ENCODE measurements around the gene OTOS. TPM values are rescaled to one million over a fixed set of nuclear protein-coding genes. Genes with fewer than 3 reads are reported as not detected.

Gene OTOS
- polyA plus RNA-seq, 1 donor from 2014 or later, result not detected

GRCh38 chr2:240105982-240106381 lies 34.5 kb downstream of the OTOS start:
- no peaks in the 10 kb centered on the region for H3F3A ChIP-seq (ENCODE audit: insufficient read depth, low read length, poor library complexity, severe bottlenecking)
- H4K20me1 ChIP-seq (ENCODE audit: insufficient read depth), result no peaks in the 10 kb centered on the region

GRCh38 chr2:240103136-240103535 lies 37.3 kb downstream of the OTOS start:
- H3K9me2 ChIP-seq (ENCODE audit: insufficient read depth, low read length), result no peaks in the 10 kb centered on the region
- H3K4me2 ChIP-seq (ENCODE audit: low read length), result no peak overlapping the region
- H2AFZ ChIP-seq (ENCODE audit: low read depth, low read length), result no peak overlapping the region
- no peaks in the 10 kb centered on the region for H3K9me3 ChIP-seq (ENCODE audit: low read length)
- H4K20me1 ChIP-seq (ENCODE audit: insufficient read depth), result no peaks in the 10 kb centered on the region
- H3K36me3 ChIP-seq (ENCODE audit: insufficient read depth, low read length), result no peaks in the 10 kb centered on the region
- no peak overlapping the region for H3K27ac ChIP-seq (ENCODE audit: low read length)
- H3K27me3 ChIP-seq (ENCODE audit: insufficient read depth, low read depth, low read length), result no peaks in the 10 kb centered on the region
- no peaks in the 10 kb centered on the region for H3F3A ChIP-seq (ENCODE audit: insufficient read depth, low read length, poor library complexity, severe bottlenecking)
- no peak overlapping the region for H3K9ac ChIP-seq (ENCODE audit: low read length)
- no peak overlapping the region for H3K4me3 ChIP-seq (ENCODE audit: low read length)
- no peaks in the 10 kb centered on the region for H3K79me2 ChIP-seq (replicated peaks; ENCODE audit: insufficient read depth, low read length)
- no peak for TF ChIP-seq TAF1 (IDR thresholded peaks at IDR 0.05; ENCODE audit: low read depth)
- TF ChIP-seq EP300 (conservative IDR thresholded peaks at IDR 0.05; ENCODE audit: poor library complexity, severe bottlenecking), result no peak
- TF ChIP-seq REST (IDR thresholded peaks at IDR 0.05; ENCODE audit: borderline replicate concordance), result no peak
- TF ChIP-seq MXI1 (conservative IDR thresholded peaks at IDR 0.05; ENCODE audit: poor library complexity, severe bottlenecking), result no peak
- TF ChIP-seq POLR2AphosphoS5 (IDR thresholded peaks at IDR 0.05), result no peak
- no peak for TF ChIP-seq CTCF (IDR thresholded peaks at IDR 0.05; ENCODE audit: poor library complexity, severe bottlenecking)
- TF ChIP-seq SMC3 (conservative IDR thresholded peaks at IDR 0.05; ENCODE audit: poor library complexity), result no peak

More at GRCh38 chr2:240105982-240106381, 34.5 kb downstream of the OTOS start:
- H3K9ac ChIP-seq (ENCODE audit: low read length), result no peak overlapping the region
- no peak overlapping the region for H3K27ac ChIP-seq (ENCODE audit: low read length)
- no peak overlapping the region for H3K4me3 ChIP-seq (ENCODE audit: low read length)
- H3K27me3 ChIP-seq (ENCODE audit: insufficient read depth, low read depth, low read length), result no peaks in the 10 kb centered on the region
- H3K9me3 ChIP-seq (ENCODE audit: low read length), result no peaks in the 10 kb centered on the region
- H2AFZ ChIP-seq (ENCODE audit: low read depth, low read length), result no peak overlapping the region
- H3K36me3 ChIP-seq (ENCODE audit: insufficient read depth, low read length), result no peaks in the 10 kb centered on the region
- TF ChIP-seq EZH2 (IDR thresholded peaks at IDR 0.05; ENCODE audit: borderline replicate concordance, insufficient read depth, low read length, poor library complexity, severe bottlenecking) (no peak), EP300 (conservative IDR thresholded peaks at IDR 0.05; ENCODE audit: poor library complexity, severe bottlenecking) (no peak), CTCF (IDR thresholded peaks at IDR 0.05; ENCODE audit: poor library complexity, severe bottlenecking) (no peak), POLR2AphosphoS5 (IDR thresholded peaks at IDR 0.05) (no peak), REST (IDR thresholded peaks at IDR 0.05; ENCODE audit: borderline replicate concordance) (no peak), RAD21 (conservative IDR thresholded peaks at IDR 0.05) (no peak), TAF1 (IDR thresholded peaks at IDR 0.05; ENCODE audit: low read depth) (no peak), MXI1 (conservative IDR thresholded peaks at IDR 0.05; ENCODE audit: poor library complexity, severe bottlenecking) (no peak), SMC3 (conservative IDR thresholded peaks at IDR 0.05; ENCODE audit: poor library complexity) (no peak)
- no peaks in the 10 kb centered on the region for H3K79me2 ChIP-seq (replicated peaks; ENCODE audit: insufficient read depth, low read length)
- H3K4me2 ChIP-seq (ENCODE audit: low read length), result no peak overlapping the region
- H3K9me2 ChIP-seq (ENCODE audit: insufficient read depth, low read length), result no peaks in the 10 kb centered on the region

All from neural cell (in vitro differentiated cells).